ENCODE results near the gene SRM. TPM values are rescaled to one million over a fixed set of nuclear protein-coding genes. Genes with fewer than 3 reads are reported as not detected.
"Not testable (repeated sequence)": the region's sequence is repeated elsewhere in the genome, so short reads cannot be mapped to it uniquely, and the experiment has no call there.

SRM gene
- total RNA-seq, 2 donors from 2014 or later: 106 to 107 TPM

DNA sequence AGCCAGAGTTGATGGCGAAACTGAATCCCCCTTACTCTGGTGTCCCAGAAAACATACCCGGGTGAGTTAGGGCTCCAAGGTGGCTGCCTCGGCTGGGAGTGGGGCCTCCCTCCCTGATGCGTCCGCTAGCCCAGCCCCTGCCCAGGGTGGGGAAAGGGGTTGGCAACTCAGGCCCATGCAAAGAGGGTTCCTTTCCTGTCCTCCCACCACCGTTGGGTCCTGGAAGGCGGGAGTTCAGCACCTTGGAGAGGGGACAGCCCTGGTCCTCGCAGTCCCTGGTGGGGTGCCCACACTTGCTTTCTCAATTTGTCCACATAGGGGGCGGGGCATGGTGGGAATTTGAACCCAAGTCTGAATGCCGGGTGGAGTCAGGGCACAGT lies 6.1 kb downstream of the SRM start:
- H3K9me3 Mint-ChIP-seq: no peaks in the 10 kb centered on the region
- no peak overlapping the region for H3K4me3 Mint-ChIP-seq
- Histone ChIP-seq H3K4me1 (ENCODE audit: control insufficient read depth, insufficient read depth, low read length) (peaks cover 1% of the 10 kb centered on the region), H3K4me3 (ENCODE audit: low read length) (no peak overlapping the region), H3K36me3 (ENCODE audit: control insufficient read depth, insufficient read depth, low read length) (peaks cover 16% of the 10 kb centered on the region), H3K27ac (ENCODE audit: low read depth, low read length) (no peak overlapping the region), H3K27me3 (ENCODE audit: control insufficient read depth, insufficient read depth, low read length, poor library complexity, severe bottlenecking) (no peaks in the 10 kb centered on the region), H3K9me3 (ENCODE audit: control insufficient read depth, low read length) (no peaks in the 10 kb centered on the region), H3K9ac (ENCODE audit: extremely low read depth, low read length, poor library complexity, severe bottlenecking) (no peak overlapping the region)
- WGBS, 2 experiments (ENCODE audit: insufficient coverage in 1 of 2, insufficient read length in 1 of 2): 78 to 84% methylated on average over 6 to 10 of the region's 10 CpGs
- peak; percentile 90 for DNase-seq
- TF ChIP-seq, protein P1, sequence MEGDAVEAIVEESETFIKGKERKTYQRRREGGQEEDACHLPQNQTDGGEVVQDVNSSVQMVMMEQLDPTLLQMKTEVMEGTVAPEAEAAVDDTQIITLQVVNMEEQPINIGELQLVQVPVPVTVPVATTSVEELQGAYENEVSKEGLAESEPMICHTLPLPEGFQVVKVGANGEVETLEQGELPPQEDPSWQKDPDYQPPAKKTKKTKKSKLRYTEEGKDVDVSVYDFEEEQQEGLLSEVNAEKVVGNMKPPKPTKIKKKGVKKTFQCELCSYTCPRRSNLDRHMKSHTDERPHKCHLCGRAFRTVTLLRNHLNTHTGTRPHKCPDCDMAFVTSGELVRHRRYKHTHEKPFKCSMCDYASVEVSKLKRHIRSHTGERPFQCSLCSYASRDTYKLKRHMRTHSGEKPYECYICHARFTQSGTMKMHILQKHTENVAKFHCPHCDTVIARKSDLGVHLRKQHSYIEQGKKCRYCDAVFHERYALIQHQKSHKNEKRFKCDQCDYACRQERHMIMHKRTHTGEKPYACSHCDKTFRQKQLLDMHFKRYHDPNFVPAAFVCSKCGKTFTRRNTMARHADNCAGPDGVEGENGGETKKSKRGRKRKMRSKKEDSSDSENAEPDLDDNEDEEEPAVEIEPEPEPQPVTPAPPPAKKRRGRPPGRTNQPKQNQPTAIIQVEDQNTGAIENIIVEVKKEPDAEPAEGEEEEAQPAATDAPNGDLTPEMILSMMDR (conservative IDR thresholded peaks at IDR 0.05): no peak
- H3K4me1 Mint-ChIP-seq: peaks cover 6% of the 10 kb centered on the region
- H3K27ac Mint-ChIP-seq: no peak overlapping the region
- H3K27me3 Mint-ChIP-seq (ENCODE audit: insufficient read depth): no peaks in the 10 kb centered on the region
- H3K36me3 Mint-ChIP-seq (ENCODE audit: low read depth): peaks cover 24% of the 10 kb centered on the region

DNA sequence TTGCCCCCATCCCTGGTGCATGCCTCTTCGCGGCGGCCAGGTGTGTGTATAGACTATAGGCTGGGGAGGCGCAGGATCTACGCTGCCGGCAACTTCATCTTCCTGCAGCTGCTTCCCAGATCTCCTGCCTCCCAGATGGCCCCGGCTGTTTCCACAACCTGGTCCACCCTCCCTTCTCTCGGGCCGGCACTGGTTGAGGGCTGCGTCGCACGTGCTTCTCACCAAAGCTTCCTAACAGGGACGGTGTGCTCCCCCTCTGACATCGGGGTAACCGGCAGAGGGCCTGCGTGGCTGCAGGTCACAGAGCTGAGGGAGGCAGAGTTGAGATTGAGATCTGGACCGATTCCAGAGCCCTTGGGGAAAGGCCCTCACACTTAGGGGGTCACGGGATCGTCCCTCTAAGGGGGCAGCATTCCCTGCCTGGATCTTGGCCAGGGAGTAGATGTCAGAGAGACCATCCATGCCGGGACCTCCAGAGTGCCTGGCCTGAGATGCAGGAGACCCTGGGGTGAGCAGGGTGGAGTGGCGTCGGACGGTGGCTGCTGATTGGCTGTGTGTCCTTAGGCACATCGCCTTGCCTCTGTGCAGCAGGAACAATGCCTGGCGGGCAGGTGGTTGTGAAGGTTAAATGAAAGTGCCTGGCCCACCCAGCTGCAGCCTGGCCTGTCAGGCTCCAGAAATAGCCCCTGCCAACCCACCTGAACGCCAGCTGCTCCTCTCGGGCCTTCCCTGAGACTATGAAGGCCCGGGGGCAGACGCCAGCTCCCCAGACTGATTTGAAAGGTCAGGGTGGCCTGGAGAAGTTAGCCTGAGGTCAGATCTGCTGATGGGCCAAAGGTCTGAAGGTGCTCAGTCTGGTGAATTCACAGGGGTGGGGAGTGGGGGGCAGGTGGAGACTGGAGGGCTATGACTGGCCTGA lies 6.7 kb downstream of the SRM start:
- H3K4me3 ChIP-seq (ENCODE audit: low read length): no peak overlapping the region
- H3K4me1 Mint-ChIP-seq: peaks cover 6% of the 10 kb centered on the region
- 83 to 89% methylated on average over 18 to 29 of the region's 29 CpGs for WGBS, 2 experiments (ENCODE audit: insufficient coverage in 1 of 2, insufficient read length in 1 of 2)
- DNase-seq: no peak
- H3K36me3 ChIP-seq (ENCODE audit: control insufficient read depth, insufficient read depth, low read length): peaks cover 15% of the 10 kb centered on the region
- no peak overlapping the region for H3K27ac Mint-ChIP-seq
- H3K36me3 Mint-ChIP-seq (ENCODE audit: low read depth): peaks cover 20% of the 10 kb centered on the region
- peak overlapping the region; percentile 24 for H3K27ac ChIP-seq (ENCODE audit: low read depth, low read length)
- no peaks in the 10 kb centered on the region for H3K4me1 ChIP-seq (ENCODE audit: control insufficient read depth, insufficient read depth, low read length)
- H3K27me3 ChIP-seq (ENCODE audit: control insufficient read depth, insufficient read depth, low read length, poor library complexity, severe bottlenecking): no peaks in the 10 kb centered on the region
- H3K9ac ChIP-seq (ENCODE audit: extremely low read depth, low read length, poor library complexity, severe bottlenecking): no peak overlapping the region
- TF ChIP-seq, protein P1 (conservative IDR thresholded peaks at IDR 0.05): no peak
- no peaks in the 10 kb centered on the region for H3K27me3 Mint-ChIP-seq (ENCODE audit: insufficient read depth)
- H3K9me3 Mint-ChIP-seq: no peaks in the 10 kb centered on the region
- no peaks in the 10 kb centered on the region for H3K9me3 ChIP-seq (ENCODE audit: control insufficient read depth, low read length)
- H3K4me3 Mint-ChIP-seq: no peak overlapping the region

DNA sequence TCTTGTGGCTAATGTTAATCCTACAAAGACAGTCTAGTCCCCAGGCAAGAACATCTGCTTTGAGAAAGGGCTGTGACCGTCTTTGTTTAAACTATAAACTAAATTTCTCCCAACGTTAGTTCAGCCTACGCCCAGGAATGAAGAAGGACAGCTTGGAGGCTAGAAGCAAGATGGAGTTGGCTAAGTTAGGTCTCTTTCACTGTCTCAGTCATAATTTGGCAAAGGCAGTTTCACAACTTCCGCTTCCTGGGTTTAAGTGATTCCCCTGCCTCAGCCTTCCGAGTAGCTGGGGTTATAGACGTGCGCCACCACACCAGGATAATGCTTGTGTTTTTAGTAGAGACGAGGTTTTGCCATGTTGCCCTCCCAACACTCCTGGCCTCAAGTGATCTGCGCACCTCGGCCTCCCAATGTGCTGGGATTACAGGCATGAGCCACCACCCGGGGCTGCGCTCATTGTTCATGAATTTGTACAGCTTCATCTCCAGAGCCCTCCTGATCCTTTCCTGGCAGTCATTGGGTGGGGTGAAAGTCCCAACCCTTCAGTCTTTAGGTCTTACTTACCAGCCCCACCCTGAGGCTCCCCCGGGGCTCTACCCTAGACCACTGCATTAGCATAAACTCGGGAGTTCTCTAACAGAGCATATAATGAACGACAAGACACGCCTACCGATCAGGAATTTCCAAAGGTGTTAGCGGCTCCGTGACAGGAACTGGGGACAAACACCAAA lies 7.9 kb downstream of the SRM start:
- Mint-ChIP-seq H3K36me3 (ENCODE audit: low read depth) (peaks cover 13% of the 10 kb centered on the region), H3K27ac (no peak overlapping the region), H3K4me3 (no peak overlapping the region), H3K9me3 (no peaks in the 10 kb centered on the region), H3K4me1 (peaks cover 6% of the 10 kb centered on the region), H3K27me3 (ENCODE audit: insufficient read depth) (no peaks in the 10 kb centered on the region)
- Histone ChIP-seq H3K9ac (ENCODE audit: extremely low read depth, low read length, poor library complexity, severe bottlenecking) (no peak overlapping the region), H3K4me1 (ENCODE audit: control insufficient read depth, insufficient read depth, low read length) (no peaks in the 10 kb centered on the region), H3K36me3 (ENCODE audit: control insufficient read depth, insufficient read depth, low read length) (peaks cover 9% of the 10 kb centered on the region), H3K27me3 (ENCODE audit: control insufficient read depth, insufficient read depth, low read length, poor library complexity, severe bottlenecking) (no peaks in the 10 kb centered on the region), H3K9me3 (ENCODE audit: control insufficient read depth, low read length) (no peaks in the 10 kb centered on the region), H3K4me3 (ENCODE audit: low read length) (no peak overlapping the region), H3K27ac (ENCODE audit: low read depth, low read length) (no peak overlapping the region)
- DNase-seq: no peak
- WGBS, 2 experiments (ENCODE audit: insufficient coverage in 1 of 2, insufficient read length in 1 of 2): 85 to 87% methylated on average over 16 to 19 of the region's 19 CpGs
- TF ChIP-seq, protein P1 (conservative IDR thresholded peaks at IDR 0.05): no peak

DNA sequence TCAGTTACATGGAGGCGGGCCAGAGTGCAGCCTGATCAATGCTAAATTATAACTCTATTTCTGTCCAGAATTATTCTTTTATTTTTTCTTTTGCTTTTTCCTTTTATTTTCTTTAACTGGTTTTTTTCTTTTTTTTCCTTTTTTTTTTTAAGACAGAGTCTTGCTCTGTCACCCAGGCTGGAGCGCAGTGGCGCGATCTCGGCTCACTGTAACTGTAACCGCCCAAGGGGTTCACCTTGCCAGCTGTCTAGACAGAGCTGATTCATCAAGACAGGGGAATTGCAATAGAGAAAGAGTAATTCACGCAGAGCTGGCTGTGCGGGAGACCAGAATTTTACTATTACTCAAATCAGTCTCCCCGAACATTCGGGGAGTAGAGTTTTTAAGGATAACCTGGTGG lies 8.7 kb downstream of the SRM start:
- not testable (repeated sequence) for H3K36me3 ChIP-seq (ENCODE audit: control insufficient read depth, insufficient read depth, low read length); H3K9ac ChIP-seq (ENCODE audit: extremely low read depth, low read length, poor library complexity, severe bottlenecking); H3K9me3 Mint-ChIP-seq; H3K4me3 Mint-ChIP-seq; H3K4me3 ChIP-seq (ENCODE audit: low read length); H3K9me3 ChIP-seq (ENCODE audit: control insufficient read depth, low read length); DNase-seq; H3K4me1 ChIP-seq (ENCODE audit: control insufficient read depth, insufficient read depth, low read length); H3K4me1 Mint-ChIP-seq; H3K27me3 Mint-ChIP-seq (ENCODE audit: insufficient read depth); H3K36me3 Mint-ChIP-seq (ENCODE audit: low read depth); H3K27me3 ChIP-seq (ENCODE audit: control insufficient read depth, insufficient read depth, low read length, poor library complexity, severe bottlenecking); H3K27ac ChIP-seq (ENCODE audit: low read depth, low read length); H3K27ac Mint-ChIP-seq
- WGBS, 2 experiments (ENCODE audit: insufficient coverage in 1 of 2, insufficient read length in 1 of 2): 92 to 100% methylated on average over 5 to 10 of the region's 10 CpGs

Data from endodermal cell (in vitro differentiated cells).